Head of caudate nucleus (tissue), 42 donors: Measurements from ENCODE around the gene SBK2.
A peak's percentile ranks its signal among the peaks of the same experiment; 100 is the strongest.

Source experiments
- DNase-seq, 42 donors: peaks; one replicate each; pipeline versions ENCODE4 v3.0.0 to v3.0.0-alpha.2; 2020 to 2021; ENCODE audit warnings: mixed read lengths in 7 of 42
- intact Hi-C: fragments of 100-400 bp; cut with DNase I; formaldehyde crosslinking; loops from one replicate; pipeline ENCODE4 v1.15.0; 2022

Gene SBK2

DNA sequence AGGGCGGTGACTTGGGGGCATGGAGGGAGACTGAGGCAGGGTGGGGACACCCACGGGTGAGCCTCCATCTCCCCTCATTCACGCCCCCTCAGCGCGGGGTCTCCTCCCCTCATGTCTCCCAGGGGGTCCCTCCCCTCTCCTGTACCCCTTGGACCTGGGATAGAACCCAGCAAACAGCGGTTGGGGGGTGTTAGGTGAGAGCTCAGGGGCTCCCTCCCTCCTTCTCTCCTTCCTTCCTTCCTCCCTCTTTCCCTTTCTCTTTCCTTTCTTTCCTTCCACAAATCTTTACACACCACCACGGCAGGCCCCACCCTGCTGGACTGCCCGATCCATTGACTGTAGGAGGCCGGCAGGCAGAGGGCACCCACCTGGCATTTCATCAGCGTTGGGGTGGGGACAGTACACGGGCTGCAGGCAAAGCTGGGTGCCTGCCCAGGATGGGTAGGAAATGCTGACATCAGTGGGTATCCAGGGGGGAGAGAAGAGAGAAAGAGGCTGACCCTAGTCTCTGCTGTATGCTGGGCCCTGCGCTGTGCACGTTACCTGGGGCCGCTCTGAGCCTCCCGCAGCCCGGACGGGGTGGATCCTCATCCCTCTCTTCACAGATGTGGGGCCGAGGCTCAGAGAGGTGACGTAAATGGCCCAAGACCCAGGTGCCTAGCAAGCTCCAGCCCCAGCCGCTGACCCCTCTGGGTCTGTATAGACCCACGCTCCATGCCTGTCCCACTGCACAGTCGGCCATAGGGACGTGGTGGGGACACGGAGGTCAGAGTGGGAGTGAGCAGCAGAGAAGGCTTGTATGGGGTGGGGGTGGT is 45.2 kb downstream of the SBK2 start:
- DNase-seq, result no peak

DNA sequence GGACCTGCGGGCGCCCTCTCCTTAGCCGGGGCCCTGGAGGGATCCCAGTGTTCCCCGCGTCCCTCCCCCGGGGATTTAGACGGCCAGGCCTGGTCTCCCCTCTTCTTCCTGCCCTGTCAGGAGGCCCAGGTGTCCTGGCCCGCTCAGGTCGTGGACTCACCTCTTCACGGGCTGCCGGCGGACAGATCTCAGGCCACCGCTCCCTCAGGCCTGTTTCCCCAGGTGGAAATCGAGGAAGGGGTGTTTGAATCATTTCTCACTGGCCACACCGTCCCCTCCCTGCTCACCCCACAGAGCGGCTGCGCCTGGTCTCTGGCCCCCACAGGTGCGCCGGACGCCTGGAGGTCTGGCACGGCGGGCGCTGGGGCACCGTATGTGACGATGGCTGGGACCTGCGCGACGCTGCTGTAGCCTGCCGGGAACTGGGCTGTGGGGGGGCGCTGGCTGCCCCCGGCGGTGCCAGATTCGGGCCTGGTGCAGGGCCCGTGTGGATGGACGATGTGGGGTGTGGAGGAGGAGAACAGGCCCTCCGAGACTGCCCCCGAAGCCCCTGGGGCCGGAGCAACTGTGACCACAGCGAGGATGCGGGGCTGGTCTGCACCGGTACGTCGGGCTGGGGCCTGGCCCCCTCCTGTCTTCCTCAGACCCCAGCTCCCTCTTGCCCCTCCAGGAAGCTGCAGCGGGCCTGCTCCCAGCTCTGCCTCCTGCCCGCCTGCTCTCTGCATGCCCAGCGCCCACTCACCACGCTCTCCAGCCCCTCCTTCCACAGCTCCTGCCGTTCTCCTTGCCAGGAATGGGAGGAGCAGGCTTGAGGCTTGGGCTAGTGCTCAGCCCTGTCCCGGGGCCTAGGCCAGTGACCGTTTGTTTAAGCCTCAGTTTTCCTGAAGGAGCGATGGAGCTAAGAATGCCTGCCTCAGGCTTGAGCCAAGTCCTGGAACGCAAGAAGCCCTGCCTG is 46.2 kb downstream of the SBK2 start:
- DNase-seq, result no peak
- intact Hi-C loops, result no loop called here

More for the DNA sequence above, 45.2 kb downstream of the SBK2 start:
- intact Hi-C loops, result no loop called here

DNA sequence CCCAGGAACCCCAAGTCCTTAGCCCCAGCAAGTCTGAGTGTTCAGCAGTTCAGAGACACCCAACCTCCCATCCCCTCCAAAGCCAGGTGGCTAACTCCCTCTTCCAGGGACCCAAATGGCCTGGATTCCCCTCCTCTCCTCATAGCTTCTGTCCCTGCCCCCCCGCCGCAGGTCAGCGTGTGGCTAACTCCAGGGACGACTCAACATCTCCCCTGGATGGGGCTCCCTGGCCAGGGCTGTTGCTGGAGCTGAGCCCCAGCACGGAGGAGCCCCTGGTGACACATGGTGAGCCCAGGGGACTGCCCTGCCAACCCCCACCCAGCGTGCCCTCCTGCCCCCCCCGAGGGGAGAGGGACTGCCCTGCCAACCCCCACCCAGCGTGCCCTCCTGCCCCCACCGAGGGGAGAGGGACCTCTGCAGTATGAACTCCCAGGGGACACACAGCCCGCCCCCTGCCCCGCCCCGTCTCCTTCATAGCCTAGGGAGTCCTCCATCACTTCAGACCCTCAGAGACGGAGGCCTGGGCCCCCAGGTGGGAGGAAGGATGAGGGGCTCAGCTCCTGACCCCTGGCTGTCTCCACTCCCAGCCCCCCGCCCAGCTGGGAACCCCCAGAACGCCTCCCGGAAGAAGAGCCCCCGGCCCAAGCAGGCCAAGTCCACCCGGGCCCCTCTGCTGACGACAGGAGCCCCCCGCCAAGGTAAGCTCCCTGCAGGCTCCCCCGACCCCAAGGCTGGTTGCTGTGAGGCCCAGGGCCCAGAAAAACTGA is 47.0 kb downstream of the SBK2 start:
- intact Hi-C loops, result no loop called here
- no peak for DNase-seq

GRCh38 chr19:55488986-55489710 is 47.8 kb downstream of the SBK2 start:
- intact Hi-C loops, result no loop called here
- no peak for DNase-seq

GRCh38 chr19:55487924-55488687 is 48.8 kb downstream of the SBK2 start, which contains the start of gene SSC5D:
Gene SSC5D (plus strand): TSS chr19:55488436. CDS start chr19:55488590, 154 bp downstream.
- peak in 3 of 42 donors; percentile 31 to 57 (median 39) for DNase-seq
- intact Hi-C loops, result no loop called here

GRCh38 chr19:55486971-55487923 is 49.7 kb downstream of the SBK2 start:
- intact Hi-C loops, result no loop called here
- peak in 11 of 42 donors; percentile 25 to 70 (median 40) for DNase-seq

GRCh38 chr19:55486043-55486970 is 50.6 kb downstream of the SBK2 start:
- DNase-seq, result no peak
- intact Hi-C loops, result no loop called here

GRCh38 chr19:55485439-55486011 is 51.4 kb downstream of the SBK2 start:
- DNase-seq, result no peak
- intact Hi-C loops, result no loop called here

GRCh38 chr19:55484593-55485438 is 52.1 kb downstream of the SBK2 start, which contains the start of gene NAT14:
Gene NAT14 (plus strand): TSS chr19:55485188. CDS start chr19:55485709, 521 bp downstream.
- intact Hi-C loops, result no loop called here
- peak in 41 of 42 donors; percentile 32 to 86 (median 71) for DNase-seq

DNA sequence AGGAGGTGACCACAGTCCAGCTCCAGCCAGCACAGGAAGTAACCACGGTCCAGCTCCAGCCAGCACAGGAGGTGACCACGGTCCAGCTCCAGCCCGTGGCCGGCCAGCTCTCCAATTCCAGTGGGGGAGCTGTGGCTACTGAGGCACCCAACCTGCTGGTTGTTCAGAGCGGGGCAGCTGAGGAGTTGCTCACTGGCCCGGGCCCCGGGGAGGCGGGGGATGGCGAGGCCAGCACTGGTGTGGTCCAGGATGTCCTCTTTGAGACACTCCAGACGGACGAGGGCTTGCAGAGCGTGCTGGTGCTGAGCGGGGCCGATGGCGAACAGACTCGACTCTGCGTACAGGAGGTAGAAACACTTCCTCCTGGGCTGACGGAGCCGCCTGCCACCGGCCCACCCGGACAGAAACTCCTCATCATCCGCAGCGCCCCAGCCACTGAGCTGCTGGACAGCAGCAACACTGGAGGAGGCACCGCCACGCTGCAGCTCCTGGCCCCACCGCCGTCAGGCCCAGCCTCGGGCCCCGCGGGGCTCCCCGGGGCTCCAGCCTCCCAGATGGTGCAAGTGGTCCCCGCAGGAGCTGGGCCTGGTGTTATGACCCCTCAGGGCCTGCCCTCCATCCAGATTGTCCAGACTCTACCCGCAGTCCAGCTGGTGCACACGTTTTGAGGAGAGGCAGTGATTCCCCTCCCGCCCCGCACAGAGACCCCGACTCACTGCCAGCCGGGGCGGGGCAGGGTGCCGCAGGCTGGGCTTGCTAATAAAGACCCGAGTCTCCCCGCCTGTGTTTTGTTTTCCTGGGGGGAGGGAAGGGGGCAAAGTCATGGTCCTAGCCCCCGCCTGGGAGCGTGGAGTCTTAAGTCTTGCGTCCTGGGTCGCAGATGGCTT is 53.0 kb downstream of the SBK2 start:
- no peak for DNase-seq
- intact Hi-C loops, result no loop called here

DNA sequence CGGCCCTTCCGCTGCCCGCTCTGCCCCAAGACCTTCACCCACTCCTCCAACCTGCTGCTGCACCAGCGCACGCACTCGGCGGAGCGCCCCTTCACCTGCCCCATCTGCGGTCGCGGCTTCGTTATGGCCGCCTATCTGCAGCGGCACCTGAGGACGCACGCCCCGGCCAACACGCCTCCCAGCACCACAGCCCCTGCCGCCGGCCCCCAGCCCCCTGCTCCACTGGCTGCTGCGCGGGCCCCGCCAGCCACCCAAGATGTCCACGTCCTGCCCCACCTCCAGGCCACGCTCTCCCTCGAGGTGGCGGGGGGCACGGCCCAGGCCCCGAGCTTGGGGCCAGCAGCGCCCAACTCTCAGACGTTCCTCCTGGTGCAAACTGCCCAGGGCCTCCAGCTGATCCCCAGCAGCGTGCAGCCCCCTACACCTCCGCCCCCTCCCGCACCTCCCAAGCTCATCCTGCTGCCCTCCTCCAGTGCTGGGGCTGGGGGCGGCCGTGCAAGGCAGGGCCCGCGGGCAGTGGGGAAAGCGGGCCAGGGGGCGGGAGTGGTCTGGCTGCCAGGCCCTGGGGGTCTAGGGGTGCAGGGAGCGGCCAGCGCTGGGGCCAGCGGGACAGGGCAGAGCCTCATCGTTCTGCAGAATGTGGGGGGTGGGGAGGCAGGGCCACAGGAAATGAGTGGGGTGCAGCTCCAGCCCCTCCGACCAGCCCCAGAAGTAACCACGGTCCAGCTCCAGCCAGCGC is 53.8 kb downstream of the SBK2 start:
- intact Hi-C loops, result no loop called here

DNA sequence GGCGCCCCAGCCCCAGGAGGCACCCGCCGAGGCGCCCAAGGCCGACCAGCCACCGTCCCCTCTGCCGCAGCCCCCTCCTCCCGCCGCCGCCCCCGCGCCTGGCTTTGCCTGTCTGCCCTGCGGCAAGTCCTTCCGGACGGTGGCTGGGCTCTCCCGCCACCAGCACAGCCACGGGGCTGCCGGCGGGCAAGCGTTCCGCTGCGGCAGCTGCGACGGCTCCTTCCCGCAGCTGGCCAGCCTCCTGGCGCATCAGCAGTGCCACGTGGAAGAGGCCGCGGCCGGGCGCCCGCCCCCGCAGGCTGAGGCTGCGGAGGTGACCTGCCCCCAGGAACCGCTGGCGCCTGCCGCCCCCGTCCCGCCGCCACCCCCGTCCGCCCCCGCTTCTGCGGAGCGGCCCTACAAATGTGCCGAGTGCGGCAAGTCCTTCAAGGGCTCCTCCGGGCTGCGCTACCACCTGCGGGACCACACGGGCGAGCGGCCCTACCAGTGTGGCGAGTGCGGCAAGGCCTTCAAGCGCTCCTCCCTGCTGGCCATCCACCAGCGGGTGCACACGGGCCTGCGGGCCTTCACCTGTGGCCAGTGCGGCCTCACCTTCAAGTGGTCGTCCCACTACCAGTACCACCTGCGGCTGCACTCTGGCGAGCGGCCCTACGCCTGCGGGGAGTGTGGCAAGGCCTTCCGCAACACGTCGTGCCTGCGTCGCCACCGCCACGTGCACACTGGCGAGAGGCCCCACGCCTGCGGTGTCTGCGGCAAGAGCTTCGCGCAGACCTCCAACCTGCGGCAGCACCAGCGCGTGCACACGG is 54.6 kb downstream of the SBK2 start:
- DNase-seq, result no peak
- intact Hi-C loops, result no loop called here

More for the DNA sequence above, 53.8 kb downstream of the SBK2 start:
- DNase-seq, result no peak
